Mammary epithelial cell (primary cell): Measurements from ENCODE around the gene AKAP17A.

ENCODE experiments used
- EZH2 ChIP-seq: IDR thresholded peaks from 2 replicates; pipeline ENCODE4 v1.6.1; 2012; ENCODE audit warnings: low read length, inconsistent platforms, borderline replicate concordance
- TF ChIP-seq, protein P1 (sequence below), 2 donors: IDR thresholded peaks in 1 of 2; conservative IDR thresholded peaks in 1 of 2; 2 replicates each; pipeline ENCODE4 v1.5.1; 2011 to 2012; ENCODE audit warnings: inconsistent platforms in 2 of 2, low read length in 2 of 2, mild to moderate bottlenecking in 2 of 2, control low read depth in 1 of 2, low read depth in 1 of 2; ENCODE audit not compliant: insufficient read depth in 1 of 2; ENCODE audit errors: extremely low read depth in 1 of 2

DNA sequence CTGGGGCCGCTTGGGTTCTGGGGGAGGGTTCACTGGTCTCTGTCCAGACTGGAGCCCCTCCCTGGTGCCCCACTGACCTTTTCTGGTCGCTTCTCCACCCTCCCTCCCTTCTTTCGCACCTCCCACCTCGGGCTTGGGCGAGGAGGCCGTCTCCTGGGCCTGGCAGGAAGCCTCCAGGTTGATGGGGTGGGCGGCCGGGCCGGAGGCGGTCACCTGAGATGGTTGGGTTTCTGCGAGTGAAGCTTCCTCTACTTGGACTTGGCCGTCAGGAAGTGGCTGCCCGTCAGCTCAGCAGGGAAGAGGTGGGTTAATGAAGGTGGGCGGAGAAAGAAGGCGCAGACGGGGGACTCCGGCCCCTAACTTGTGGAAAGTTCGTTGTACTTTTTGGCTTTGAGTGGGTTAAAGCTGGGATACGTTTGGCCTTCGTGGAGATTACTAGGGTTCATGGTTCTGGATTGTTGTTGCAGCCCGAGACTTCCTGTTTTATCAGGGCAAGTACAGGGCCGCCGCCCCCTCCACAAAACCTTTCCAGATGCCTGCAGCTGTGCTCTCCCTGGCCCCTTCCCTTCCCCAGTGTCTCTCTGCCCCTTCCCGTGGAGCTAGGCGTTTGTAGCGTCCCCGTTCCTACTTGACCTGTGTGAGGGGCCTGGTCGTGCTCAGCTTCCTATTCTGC, 1.2 kb downstream of the AKAP17A start:
- TF ChIP-seq, protein P1, sequence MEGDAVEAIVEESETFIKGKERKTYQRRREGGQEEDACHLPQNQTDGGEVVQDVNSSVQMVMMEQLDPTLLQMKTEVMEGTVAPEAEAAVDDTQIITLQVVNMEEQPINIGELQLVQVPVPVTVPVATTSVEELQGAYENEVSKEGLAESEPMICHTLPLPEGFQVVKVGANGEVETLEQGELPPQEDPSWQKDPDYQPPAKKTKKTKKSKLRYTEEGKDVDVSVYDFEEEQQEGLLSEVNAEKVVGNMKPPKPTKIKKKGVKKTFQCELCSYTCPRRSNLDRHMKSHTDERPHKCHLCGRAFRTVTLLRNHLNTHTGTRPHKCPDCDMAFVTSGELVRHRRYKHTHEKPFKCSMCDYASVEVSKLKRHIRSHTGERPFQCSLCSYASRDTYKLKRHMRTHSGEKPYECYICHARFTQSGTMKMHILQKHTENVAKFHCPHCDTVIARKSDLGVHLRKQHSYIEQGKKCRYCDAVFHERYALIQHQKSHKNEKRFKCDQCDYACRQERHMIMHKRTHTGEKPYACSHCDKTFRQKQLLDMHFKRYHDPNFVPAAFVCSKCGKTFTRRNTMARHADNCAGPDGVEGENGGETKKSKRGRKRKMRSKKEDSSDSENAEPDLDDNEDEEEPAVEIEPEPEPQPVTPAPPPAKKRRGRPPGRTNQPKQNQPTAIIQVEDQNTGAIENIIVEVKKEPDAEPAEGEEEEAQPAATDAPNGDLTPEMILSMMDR (conservative IDR thresholded peaks at IDR 0.05 in 1 of 2, IDR thresholded peaks at IDR 0.05 in 1 of 2; ENCODE audit: extremely low read depth in 1 of 2, insufficient read depth in 1 of 2, low read depth in 1 of 2, low read length in 2 of 2): no peak
- no peak for TF ChIP-seq EZH2
